GM18951 (cell line): ENCODE data around the gene PARS2.
"Not testable (repeated sequence)": the region's sequence is repeated elsewhere in the genome, so short reads cannot be mapped to it uniquely, and the experiment has no call there.

Experiments used
- POLR2A ChIP-seq: IDR thresholded peaks from 4 replicates; pipeline ENCODE4 v1.6.1; 2011; ENCODE audit warnings: mild to moderate bottlenecking; ENCODE audit not compliant: insufficient read length, insufficient read depth; ENCODE audit errors: extremely low read depth
- in situ Hi-C: fragments of 300-500 bp; cut with MboI; formaldehyde crosslinking; loops from one replicate; pipeline ENCODE4 v1.12.0; 2022; ENCODE audit warnings: low sequenced_read_pairs, mixed read lengths, inconsistent platforms; ENCODE audit not compliant: unreplicated experiment

The PARS2 gene

GRCh38 chr1:54795356-54795665 is 31.0 kb upstream of the PARS2 start:
- in situ Hi-C loops, result no loop called here
- TF ChIP-seq POLR2A, result no peak

GRCh38 chr1:54794451-54795355 is 30.4 kb upstream of the PARS2 start:
- TF ChIP-seq POLR2A, result no peak

GRCh38 chr1:54792686-54793282 is 28.5 kb upstream of the PARS2 start:
- in situ Hi-C loops, result no loop called here
- TF ChIP-seq POLR2A, result no peak

More at GRCh38 chr1:54794451-54795355, 30.4 kb upstream of the PARS2 start:
- in situ Hi-C loops, result no loop called here

- in situ Hi-C loops, result no loop called here
- no peak for TF ChIP-seq POLR2A
Measured at GRCh38 chr1:54791880-54792522, 27.7 kb upstream of the PARS2 start.

- in situ Hi-C loops, result no loop called here
- TF ChIP-seq POLR2A, result no peak
Measured at GRCh38 chr1:54788459-54788858, 24.1 kb upstream of the PARS2 start.

- in situ Hi-C loops, result no loop called here
- TF ChIP-seq POLR2A, result no peak
Measured at GRCh38 chr1:54787604-54788003, 23.3 kb upstream of the PARS2 start.

- in situ Hi-C loops, result no loop called here
- TF ChIP-seq POLR2A, result no peak
Measured at GRCh38 chr1:54786778-54787177, 22.5 kb upstream of the PARS2 start.

- TF ChIP-seq POLR2A, result no peak
- in situ Hi-C loops, result no loop called here
Measured at GRCh38 chr1:54784066-54784465, 19.7 kb upstream of the PARS2 start.

- no peak for TF ChIP-seq POLR2A
- in situ Hi-C loops, result no loop called here
Measured at GRCh38 chr1:54782588-54782987, 18.3 kb upstream of the PARS2 start.

GRCh38 chr1:54782156-54782555 is 17.8 kb upstream of the PARS2 start:
- TF ChIP-seq POLR2A, result no peak
- in situ Hi-C loops, result no loop called here

GRCh38 chr1:54781023-54781723 is 16.9 kb upstream of the PARS2 start:
- in situ Hi-C loops, result no loop called here
- no peak for TF ChIP-seq POLR2A

GRCh38 chr1:54777431-54777830 is 13.1 kb upstream of the PARS2 start:
- in situ Hi-C loops, result no loop called here

GRCh38 chr1:54777011-54777410 is 12.7 kb upstream of the PARS2 start:
- TF ChIP-seq POLR2A, result no peak
- in situ Hi-C loops, result no loop called here

More at GRCh38 chr1:54777431-54777830, 13.1 kb upstream of the PARS2 start:
- TF ChIP-seq POLR2A, result no peak

- in situ Hi-C loops, result not testable (repeated sequence)
Measured at GRCh38 chr1:54775828-54776721, 11.8 kb upstream of the PARS2 start.
